ENCODE results near the gene SRC. TPM values are rescaled to one million over a fixed set of nuclear protein-coding genes. Genes with fewer than 3 reads are reported as not detected.

SRC gene
- total RNA-seq, 4 donors from 2014 or later, result 30.6 to 54.7 (median 45.0) TPM

GRCh38 chr20:37360391-37361115 lies 14.6 kb downstream of the SRC start:
- H3K27me3 ChIP-seq, result no peaks in the 10 kb centered on the region
- WGBS, 2 donors (ENCODE audit: low coverage in 1 of 2), result 87% methylated on average over 5 of the region's 6 CpGs; no CpG with 5 or more reads in 1 of the 2 donors
- TF ChIP-seq POLR2AphosphoS5 (IDR thresholded peaks at IDR 0.05) (no peak), POLR2A (IDR thresholded peaks at IDR 0.05) (no peak), EP300 (IDR thresholded peaks at IDR 0.05) (no peak), CTCF (IDR thresholded peaks at IDR 0.05) (no peak)
- no peak for ATAC-seq
- no peaks in the 10 kb centered on the region for H3K9me3 ChIP-seq
- H3K27ac ChIP-seq, result no peak overlapping the region
- H3K4me3 ChIP-seq, result no peak overlapping the region
- peaks cover 0 to 18% of the 10 kb centered on the region in 2 donors for H3K36me3 ChIP-seq
- H3K4me1 ChIP-seq, result peaks cover 0 to 59% (median 18%) of the 10 kb centered on the region in 3 donors

GRCh38 chr20:37361336-37361735 lies 15.4 kb downstream of the SRC start:
- Histone ChIP-seq H3K4me3 (no peak overlapping the region), H3K4me1 (peaks cover 0 to 51% (median 14%) of the 10 kb centered on the region in 3 donors), H3K27ac (peak overlapping the region in 1 of 4 donors; percentile 25), H3K36me3 (peaks cover 0 to 25% of the 10 kb centered on the region in 2 donors), H3K27me3 (no peaks in the 10 kb centered on the region), H3K9me3 (no peaks in the 10 kb centered on the region)
- TF ChIP-seq POLR2AphosphoS5 (IDR thresholded peaks at IDR 0.05) (no peak), POLR2A (IDR thresholded peaks at IDR 0.05) (no peak), EP300 (IDR thresholded peaks at IDR 0.05) (no peak), CTCF (IDR thresholded peaks at IDR 0.05) (no peak)
- no peak for ATAC-seq
- WGBS, 2 donors (ENCODE audit: low coverage in 1 of 2), result no CpG with 5 or more reads among the region's 8 CpGs

- Histone ChIP-seq H3K4me3 (no peak overlapping the region), H3K4me1 (peaks cover 0 to 41% (median 10%) of the 10 kb centered on the region in 3 donors), H3K9me3 (no peaks in the 10 kb centered on the region), H3K27ac (no peak overlapping the region), H3K27me3 (no peaks in the 10 kb centered on the region), H3K36me3 (peaks cover 0 to 34% of the 10 kb centered on the region in 2 donors)
- ATAC-seq, result no peak
- TF ChIP-seq EP300 (IDR thresholded peaks at IDR 0.05), result no peak
- no peak for TF ChIP-seq CTCF (IDR thresholded peaks at IDR 0.05)
- no peak for TF ChIP-seq POLR2A (IDR thresholded peaks at IDR 0.05)
- TF ChIP-seq POLR2AphosphoS5 (IDR thresholded peaks at IDR 0.05), result no peak
- WGBS, 2 donors (ENCODE audit: low coverage in 1 of 2), result no CpG with 5 or more reads among the region's 10 CpGs
These were observed 16.4 kb downstream of the SRC start for GRCh38 chr20:37362231-37362792.

- Histone ChIP-seq H3K9me3 (no peaks in the 10 kb centered on the region), H3K27ac (peak overlapping the region in 1 of 4 donors; percentile 26), H3K4me1 (peaks cover 0 to 36% (median 10%) of the 10 kb centered on the region in 3 donors), H3K4me3 (no peak overlapping the region), H3K36me3 (peaks cover 0 to 39% of the 10 kb centered on the region in 2 donors), H3K27me3 (no peaks in the 10 kb centered on the region)
- no peak for ATAC-seq
- no peak for TF ChIP-seq CTCF (IDR thresholded peaks at IDR 0.05)
- no peak for TF ChIP-seq EP300 (IDR thresholded peaks at IDR 0.05)
- 90% methylated on average over 4 of the region's 9 CpGs; no CpG with 5 or more reads in 1 of the 2 donors for WGBS, 2 donors (ENCODE audit: low coverage in 1 of 2)
These were observed 16.9 kb downstream of the SRC start for GRCh38 chr20:37362821-37363220.

Data from gastroesophageal sphincter (tissue), 4 donors.